Measurements from ENCODE around the gene CLCN4.
A peak's percentile ranks its signal among the peaks of the same experiment; 100 is the strongest.

The CLCN4 gene

GRCh38 chrX:10156199-10157031, at the start of gene CLCN4:
CLCN4 (plus strand) TSS chrX:10156975; CDS start chrX:10185033, 28,058 bp downstream.
- peak; percentile 1 for DNase-seq

- no peak for DNase-seq
Measured at GRCh38 chrX:10107483-10107882, 49.3 kb upstream of the CLCN4 start.

- DNase-seq, result no peak
Measured at GRCh38 chrX:10108288-10108687, 48.5 kb upstream of the CLCN4 start.

- no peak for DNase-seq
Measured at GRCh38 chrX:10109695-10110094, 47.1 kb upstream of the CLCN4 start.

GRCh38 chrX:10110316-10110935, 46.3 kb upstream of the CLCN4 start:
- DNase-seq, result no peak

GRCh38 chrX:10110984-10111363, 45.8 kb upstream of the CLCN4 start:
- DNase-seq, result no peak

GRCh38 chrX:10111364-10112148, 45.2 kb upstream of the CLCN4 start:
- no peak for DNase-seq

GRCh38 chrX:10112510-10112909, 44.3 kb upstream of the CLCN4 start:
- DNase-seq, result no peak

GRCh38 chrX:10115082-10115481, 41.7 kb upstream of the CLCN4 start:
- DNase-seq, result no peak

- DNase-seq, result no peak
Measured at GRCh38 chrX:10117301-10117700, 39.5 kb upstream of the CLCN4 start.

- no peak for DNase-seq
Measured at GRCh38 chrX:10117864-10118377, 38.9 kb upstream of the CLCN4 start.

- no peak for DNase-seq
Measured at GRCh38 chrX:10118530-10118929, 38.2 kb upstream of the CLCN4 start.

GRCh38 chrX:10119399-10119990, 37.3 kb upstream of the CLCN4 start:
- peak; percentile 17 for DNase-seq

- no peak for DNase-seq
Measured at GRCh38 chrX:10120331-10120730, 36.4 kb upstream of the CLCN4 start.

- no peak for DNase-seq
Measured at GRCh38 chrX:10120828-10121227, 35.9 kb upstream of the CLCN4 start.

GRCh38 chrX:10121787-10122186, 35.0 kb upstream of the CLCN4 start:
- no peak for DNase-seq

GRCh38 chrX:10124506-10125247, 32.1 kb upstream of the CLCN4 start:
- no peak for DNase-seq

- DNase-seq, result no peak
Measured at GRCh38 chrX:10125248-10125615, 31.5 kb upstream of the CLCN4 start.

- no peak for DNase-seq
Measured at GRCh38 chrX:10126044-10126443, 30.7 kb upstream of the CLCN4 start.

GRCh38 chrX:10126834-10127233, 29.9 kb upstream of the CLCN4 start:
- no peak for DNase-seq

GRCh38 chrX:10128386-10128785, 28.4 kb upstream of the CLCN4 start:
- DNase-seq, result no peak

GRCh38 chrX:10129229-10129628, 27.5 kb upstream of the CLCN4 start:
- DNase-seq, result no peak
